Vagina (tissue), 2 donors: ENCODE measurements around the gene MTF1. TPM values are rescaled to one million over a fixed set of nuclear protein-coding genes. Genes with fewer than 3 reads are reported as not detected.
A peak's percentile ranks its signal among the peaks of the same experiment; 100 is the strongest.

ENCODE experiments used
- DNase-seq, 2 donors: peaks; one replicate each; pipeline ENCODE4 v3.0.0-alpha.2; 2017; ENCODE audit errors: extremely low spot score in 2 of 2
- H3K27ac ChIP-seq: fragments of 200-600 bp; sonication (generic); one replicate; pipeline ENCODE4 v1.5.1; 2019
- H3K27me3 ChIP-seq: fragments of 200-600 bp; sonication (generic); one replicate; pipeline ENCODE4 v1.5.1; 2019
- H3K36me3 ChIP-seq, 2 donors: fragments of 200-600 bp; sonication (generic); one replicate each; pipeline ENCODE4 v1.5.1; 2017 to 2019
- H3K4me1 ChIP-seq: fragments of 200-600 bp; sonication (generic); one replicate; pipeline ENCODE4 v1.5.1; 2019
- H3K4me3 ChIP-seq, 2 donors: fragments of 200-600 bp; sonication (generic); 1 replicate in 1 of 2; 2 replicates in 1 of 2; pipeline ENCODE4 v1.5.1; 2016 to 2019
- H3K9me3 ChIP-seq: fragments of 200-600 bp; sonication (generic); one replicate; pipeline ENCODE4 v1.5.1; 2019
- CTCF ChIP-seq, 3 experiments: fragments of 450-650 bp in 2 of 3; fragments of 200-600 bp in 1 of 3; sonication (generic) in 1 of 3; IDR thresholded peaks; one replicate each; pipeline ENCODE4 v1.5.1; 2017 to 2019; ENCODE audit warnings: antibody characterized with exemption in 3 of 3, mild to moderate bottlenecking in 2 of 3, moderate library complexity in 2 of 3
- POLR2A ChIP-seq, 2 donors: fragments of 450-650 bp; IDR thresholded peaks; one replicate each; pipeline ENCODE4 v1.6.1; 2017; ENCODE audit warnings: antibody characterized with exemption in 2 of 2, mild to moderate bottlenecking in 2 of 2, moderate library complexity in 2 of 2
- POLR2AphosphoS5 ChIP-seq, 2 donors: sonication (generic); formaldehyde crosslinking; IDR thresholded peaks; one replicate each; pipeline ENCODE4 v1.9.0; 2017; ENCODE audit warnings: antibody characterized with exemption in 2 of 2, mild to moderate bottlenecking in 2 of 2, low read depth in 1 of 2; ENCODE audit not compliant: insufficient read depth in 1 of 2
- intact Hi-C: fragments of 100-400 bp; cut with DNase I; formaldehyde crosslinking; loops from one replicate; pipeline ENCODE4 v1.15.1; 2023
- small RNA-seq: library from RNA; depleted of rRNA; stranded (forward); fragments of <200 nt; gene quantifications from one replicate; pipeline ENCODE3, GENCODE V24; 2016
- total RNA-seq: library from RNA; depleted of rRNA; stranded (reverse); fragments of >200 nt; gene quantifications from one replicate; pipeline ENCODE4 v1.2.3, GENCODE V29; 2016

MTF1 gene
- total RNA-seq, 1 donor from 2014 or later = 9.3 TPM

DNA sequence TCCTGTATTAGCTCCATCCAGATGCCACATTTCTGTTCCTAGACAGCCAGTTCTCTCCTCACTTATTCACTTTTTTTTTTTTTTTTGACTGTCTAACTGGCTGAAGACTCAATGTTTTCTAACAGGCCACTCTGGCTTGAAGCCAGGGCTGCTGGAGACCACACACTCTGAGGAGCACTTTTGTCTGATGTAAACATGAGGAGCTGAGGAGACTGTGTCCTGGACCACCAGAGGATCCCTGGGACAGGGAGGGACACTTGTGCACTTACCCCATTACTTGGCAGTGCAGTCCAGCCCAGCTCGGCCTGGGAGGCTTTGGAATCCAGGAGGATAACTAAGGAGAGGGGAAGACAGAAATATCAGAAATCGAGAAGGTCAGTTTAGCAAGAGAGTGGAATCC is 96.9 kb downstream of the MTF1 start:
- Histone ChIP-seq H3K27ac (no peak overlapping the region), H3K4me1 (peaks cover 3% of the 10 kb centered on the region), H3K4me3 (no peak overlapping the region), H3K9me3 (no peaks in the 10 kb centered on the region), H3K36me3 (no peaks in the 10 kb centered on the region), H3K27me3 (peaks cover 8% of the 10 kb centered on the region)
- TF ChIP-seq CTCF (IDR thresholded peaks at IDR 0.05) (no peak), POLR2A (IDR thresholded peaks at IDR 0.05) (no peak), POLR2AphosphoS5 (IDR thresholded peaks at IDR 0.05; ENCODE audit: insufficient read depth in 1 of 2, low read depth in 1 of 2) (no peak)
- no peak for DNase-seq
- intact Hi-C loops = no loop called here

GRCh38 chr1:37761416-37762095 is 97.8 kb downstream of the MTF1 start:
- Histone ChIP-seq H3K4me1 (peaks cover 3% of the 10 kb centered on the region), H3K9me3 (no peaks in the 10 kb centered on the region), H3K27me3 (peaks cover 8% of the 10 kb centered on the region), H3K27ac (no peak overlapping the region), H3K4me3 (no peak overlapping the region), H3K36me3 (no peaks in the 10 kb centered on the region)
- TF ChIP-seq CTCF (IDR thresholded peaks at IDR 0.05) = no peak
- intact Hi-C loops = no loop called here
- peak in 1 of 2 donors; percentile 87 for DNase-seq

Small RNA genes within 50 kb of the gene (small RNA-seq; reads per million reads assigned to genes)
- gene RF00092 = not detected
- not detected for gene RNU6-584P

Other genes with a start within 250 kb of the MTF1 start
- gene RSPO1, start 224.7 kb downstream of the MTF1 start, total RNA-seq = 23.3 TPM
- 2.2 TPM for gene CDCA8, start 167.1 kb downstream of the MTF1 start, total RNA-seq
- 0.25 TPM for gene EPHA10, start 94.5 kb downstream of the MTF1 start, total RNA-seq
- 3.2 TPM for gene MANEAL, start 65.7 kb downstream of the MTF1 start, total RNA-seq
- gene C1orf122, start 51.8 kb downstream of the MTF1 start, total RNA-seq = 51.8 TPM
- gene YRDC, start 51.4 kb downstream of the MTF1 start, total RNA-seq = 9.1 TPM
- 31.2 TPM for gene INPP5B, start 87.5 kb upstream of the MTF1 start, total RNA-seq
- 50.3 TPM for gene SF3A3, start 130.4 kb upstream of the MTF1 start, total RNA-seq
- 26.3 TPM for gene FHL3, start 145.9 kb upstream of the MTF1 start, total RNA-seq
- gene UTP11, start 153.1 kb upstream of the MTF1 start, total RNA-seq = 18.7 TPM
- gene POU3F1, start 187.2 kb upstream of the MTF1 start, total RNA-seq = not detected